Nephron (organoid): ENCODE results near the gene GAGE1.

Source experiments
- H3K27ac Mint-ChIP-seq, 3 experiments: 2 replicates each; pipeline ENCODE4 v1.8.0; 2020; ENCODE audit warnings: mixed read lengths in 3 of 3, mild to moderate bottlenecking in 2 of 3, moderate library complexity in 1 of 3
- H3K27me3 Mint-ChIP-seq: 2 replicates; pipeline ENCODE4 v1.8.0; 2021; ENCODE audit warnings: low read depth, mild to moderate bottlenecking, moderate library complexity, mixed read lengths
- H3K36me3 Mint-ChIP-seq: 2 replicates; pipeline ENCODE4 v1.8.0; 2020; ENCODE audit warnings: low read depth, mixed read lengths
- H3K4me1 Mint-ChIP-seq: 2 replicates; pipeline ENCODE4 v1.8.0; 2020; ENCODE audit warnings: mixed read lengths
- H3K4me3 Mint-ChIP-seq, 3 experiments: 2 replicates each; pipeline ENCODE4 v1.8.0; 2020; ENCODE audit warnings: mild to moderate bottlenecking in 3 of 3, mixed read lengths in 3 of 3, moderate library complexity in 2 of 3
- H3K9me3 Mint-ChIP-seq: 2 replicates; pipeline ENCODE4 v1.8.0; 2020; ENCODE audit warnings: mixed read lengths
- CTCF ChIP-seq, 3 experiments: fragments of 200-600 bp; sonication (generic); IDR thresholded peaks; one replicate each; pipeline ENCODE4 v1.5.0; 2021; ENCODE audit warnings: antibody characterized with exemption in 3 of 3; ENCODE audit not compliant: unreplicated experiment in 3 of 3

GAGE1 gene

GRCh38 chrX:49618574-49618973, 19.8 kb downstream of the GAGE1 start:
- Mint-ChIP-seq H3K36me3 (no peaks in the 10 kb centered on the region), H3K9me3 (peaks cover 11% of the 10 kb centered on the region), H3K27me3 (no peaks in the 10 kb centered on the region), H3K27ac (no peak overlapping the region), H3K4me1 (no peaks in the 10 kb centered on the region), H3K4me3 (no peak overlapping the region)
- TF ChIP-seq CTCF (IDR thresholded peaks at IDR 0.05; ENCODE audit: unreplicated experiment in 3 of 3) = no peak

- no peak for TF ChIP-seq CTCF (IDR thresholded peaks at IDR 0.05; ENCODE audit: unreplicated experiment in 3 of 3)
- no peak overlapping the region for H3K4me3 Mint-ChIP-seq
These were observed 28.4 kb downstream of the GAGE1 start for GRCh38 chrX:49627086-49627777.

GRCh38 chrX:49644991-49645637, 46.3 kb downstream of the GAGE1 start:
- no peak for TF ChIP-seq CTCF (IDR thresholded peaks at IDR 0.05; ENCODE audit: unreplicated experiment in 3 of 3)
- no peak overlapping the region for H3K4me3 Mint-ChIP-seq
- H3K27me3 Mint-ChIP-seq = no peaks in the 10 kb centered on the region
- H3K9me3 Mint-ChIP-seq = peaks cover 8% of the 10 kb centered on the region
- no peak overlapping the region for H3K27ac Mint-ChIP-seq
- no peaks in the 10 kb centered on the region for H3K4me1 Mint-ChIP-seq
- no peaks in the 10 kb centered on the region for H3K36me3 Mint-ChIP-seq

More at GRCh38 chrX:49627086-49627777, 28.4 kb downstream of the GAGE1 start:
- Mint-ChIP-seq H3K4me1 (no peaks in the 10 kb centered on the region), H3K36me3 (no peaks in the 10 kb centered on the region), H3K27me3 (no peaks in the 10 kb centered on the region), H3K27ac (no peak overlapping the region), H3K9me3 (peaks cover 38% of the 10 kb centered on the region)

- TF ChIP-seq CTCF (IDR thresholded peaks at IDR 0.05; ENCODE audit: unreplicated experiment in 3 of 3) = no peak
- Mint-ChIP-seq H3K4me1 (no peaks in the 10 kb centered on the region), H3K27ac (no peak overlapping the region), H3K4me3 (no peak overlapping the region), H3K27me3 (no peaks in the 10 kb centered on the region), H3K9me3 (peaks cover 4% of the 10 kb centered on the region), H3K36me3 (no peaks in the 10 kb centered on the region)
These were observed 57.7 kb downstream of the GAGE1 start for GRCh38 chrX:49656533-49656932.
